SK-N-SH (cell line): Measurements from ENCODE around the gene APEH. TPM values are rescaled to one million over a fixed set of nuclear protein-coding genes. Genes with fewer than 3 reads are reported as not detected.

Experiments
- CTCF ChIA-PET: fragments of 300-600, 350-600 bp; formaldehyde crosslinking; extraction: SDS; loops from one replicate; lab custom pipeline; 2021; lab: Yijun Ruan, JAX
- POLR2A ChIA-PET: fragments of 350-600 bp; sonication (Branson Sonifier 250); formaldehyde crosslinking; extraction: SDS; loops from one replicate; lab custom pipeline; 2020; ENCODE audit warnings: antibody characterized with exemption, inconsistent platforms; lab: Yijun Ruan, JAX
- DNase-seq: peaks from one replicate; pipeline ENCODE4 v3.0.0; 2012
- H2AFZ ChIP-seq: fragments of 200-600 bp; sonication (generic); 2 replicates; pipeline ENCODE4 v1.8.1; 2016; ENCODE audit warnings: antibody characterized with exemption, mild to moderate bottlenecking, low read depth
- H3F3A ChIP-seq: fragments of 200-600 bp; sonication (generic); replicated peaks from 2 replicates; pipeline ENCODE3; 2016; ENCODE audit warnings: antibody characterized with exemption, mild to moderate bottlenecking; ENCODE audit not compliant: insufficient read depth
- H3K27ac ChIP-seq, 2 experiments: fragments of 200-500 bp in 1 of 2; fragments of 200-600 bp in 1 of 2; sonication (Bioruptor generic) in 1 of 2; sonication (generic), shearing (Covaris generic) in 1 of 2; 2 replicates each; pipeline versions ENCODE4 v1.5.1 to v1.6.1; 2014 to 2016; ENCODE audit warnings: low read depth in 2 of 2, inconsistent platforms in 1 of 2, low read length in 1 of 2, mild to moderate bottlenecking in 1 of 2, mixed read lengths in 1 of 2
- H3K27me3 ChIP-seq: fragments of 200-600 bp; sonication (generic), shearing (Covaris generic); 2 replicates; pipeline ENCODE4 v1.6.1; 2016; ENCODE audit warnings: mixed run types; ENCODE audit not compliant: insufficient read depth
- H3K36me3 ChIP-seq, 2 experiments: fragments of 200-500 bp in 1 of 2; fragments of 200-600 bp in 1 of 2; sonication (Bioruptor generic) in 1 of 2; sonication (generic) in 1 of 2; replicated peaks in 1 of 2; 2 replicates each; pipeline versions ENCODE3 to v1.5.1; 2014 to 2016; ENCODE audit warnings: low read length in 1 of 2, mild to moderate bottlenecking in 1 of 2; ENCODE audit not compliant: insufficient read depth in 2 of 2, control insufficient read depth in 1 of 2
- H3K4me1 ChIP-seq, 2 experiments: fragments of 200-500 bp in 1 of 2; fragments of 200-600 bp in 1 of 2; sonication (Bioruptor generic) in 1 of 2; sonication (generic), shearing (Covaris generic) in 1 of 2; 2 replicates each; pipeline versions ENCODE4 v1.5.1 to v1.6.1; 2014 to 2016; ENCODE audit warnings: low read depth in 1 of 2, low read length in 1 of 2, mixed run types in 1 of 2; ENCODE audit not compliant: insufficient read depth in 2 of 2, control insufficient read depth in 1 of 2
- H3K4me2 ChIP-seq: fragments of 200-600 bp; sonication (generic), shearing (Covaris generic); 2 replicates; pipeline ENCODE4 v1.6.1; 2017; ENCODE audit warnings: mixed run types
- H3K4me3 ChIP-seq, 2 experiments: fragments of 200-500 bp in 1 of 2; fragments of 200-600 bp in 1 of 2; sonication (Bioruptor generic) in 1 of 2; sonication (generic), shearing (Covaris generic) in 1 of 2; 2 replicates each; pipeline versions ENCODE4 v1.5.1 to v1.8.1; 2014 to 2016; ENCODE audit warnings: low read depth in 2 of 2, inconsistent platforms in 1 of 2, low read length in 1 of 2, mild to moderate bottlenecking in 1 of 2, mixed read lengths in 1 of 2, moderate library complexity in 1 of 2
- H3K79me2 ChIP-seq: fragments of 200-600 bp; sonication (generic); 2 replicates; pipeline ENCODE4 v1.8.1; 2017; ENCODE audit warnings: mild to moderate bottlenecking; ENCODE audit not compliant: insufficient read depth
- H3K9ac ChIP-seq: fragments of 200-600 bp; sonication (generic); 2 replicates; pipeline ENCODE4 v1.6.1; 2017; ENCODE audit warnings: mixed run types
- H3K9me2 ChIP-seq: fragments of 200-600 bp; sonication (generic); 2 replicates; pipeline ENCODE4 v1.6.1; 2017; ENCODE audit warnings: mixed run types
- H3K9me3 ChIP-seq: fragments of 200-600 bp; sonication (generic); 2 replicates; pipeline ENCODE4 v1.6.1; 2017; ENCODE audit warnings: mixed run types, mild to moderate bottlenecking, moderate library complexity
- H4K20me1 ChIP-seq: fragments of 200-600 bp; sonication (generic); 2 replicates; pipeline ENCODE4 v1.6.1; 2017; ENCODE audit warnings: mild to moderate bottlenecking, mixed run types; ENCODE audit not compliant: insufficient read depth
- ELF1 ChIP-seq: IDR thresholded peaks from 2 replicates; pipeline ENCODE4 v1.4.0; 2012
- FOXJ3 ChIP-seq: sonication (generic); formaldehyde crosslinking; IDR thresholded peaks from 2 replicates; pipeline ENCODE4 v1.5.1; 2020; ENCODE audit warnings: mild to moderate bottlenecking, missing genetic modification reagents
- FOXM1 ChIP-seq: IDR thresholded peaks from 2 replicates; pipeline ENCODE4 v1.4.0; 2012; ENCODE audit warnings: low read depth, mild to moderate bottlenecking
- GABPA ChIP-seq: IDR thresholded peaks from 2 replicates; pipeline ENCODE4 v1.4.0; 2012; ENCODE audit warnings: low read depth, mild to moderate bottlenecking
- JUND ChIP-seq: IDR thresholded peaks from 2 replicates; pipeline ENCODE4 v1.4.0; 2012
- NFIC ChIP-seq: IDR thresholded peaks from 2 replicates; pipeline ENCODE4 v1.4.0; 2012; ENCODE audit warnings: borderline replicate concordance
- NRF1 ChIP-seq: IDR thresholded peaks from 2 replicates; pipeline ENCODE4 v1.6.1; 2012; ENCODE audit warnings: low read depth, mild to moderate bottlenecking, low read length
- RAD21 ChIP-seq: IDR thresholded peaks from 2 replicates; pipeline ENCODE4 v1.6.1; 2012; ENCODE audit warnings: mild to moderate bottlenecking, low read length
- REST ChIP-seq: IDR thresholded peaks from 2 replicates; pipeline ENCODE4 v1.6.1; 2012; ENCODE audit warnings: mild to moderate bottlenecking, low read depth, low read length, moderate library complexity
- TAF1 ChIP-seq: IDR thresholded peaks from 2 replicates; pipeline ENCODE4 v1.6.1; 2012; ENCODE audit warnings: low read depth, mild to moderate bottlenecking, low read length, moderate library complexity, borderline replicate concordance
- YY1 ChIP-seq: IDR thresholded peaks from 2 replicates; pipeline ENCODE4 v1.4.0; 2012; ENCODE audit warnings: low read depth, mild to moderate bottlenecking
- WGBS: methylation state at CpG from one replicate; pipeline ENCODE4 v1.1.6; 2017; ENCODE audit warnings: low lambda C conversion rate; 5-methylcytosine and 5-hydroxymethylcytosine counted together
- polyA plus RNA-seq, 3 experiments: library from polyadenylated mRNA; depleted of rRNA; stranded (reverse); fragments of >200 nt; gene quantifications; 2 replicates each; pipeline ENCODE4 v1.2.3, GENCODE V29; 2012
- TF ChIP-seq, protein P1 (sequence below): fragments of 150-350 bp; IDR thresholded peaks from 2 replicates; pipeline ENCODE4 v1.6.1; 2017; ENCODE audit warnings: antibody characterized with exemption, low read length, low read depth, borderline replicate concordance
- TF ChIP-seq, protein P2 (sequence below): fragments of 150-350 bp; IDR thresholded peaks from 2 replicates; pipeline ENCODE4 v1.6.1; 2016; ENCODE audit warnings: mild to moderate bottlenecking, low read depth, low read length
- TF ChIP-seq, protein P3 (sequence below): IDR thresholded peaks from 2 replicates; pipeline ENCODE4 v1.4.0; 2012; ENCODE audit warnings: low read depth, borderline replicate concordance

The APEH gene
- polyA plus RNA-seq, 1 of the 3 experiments (the other 2 are of a cell fraction): 112 TPM

DNA sequence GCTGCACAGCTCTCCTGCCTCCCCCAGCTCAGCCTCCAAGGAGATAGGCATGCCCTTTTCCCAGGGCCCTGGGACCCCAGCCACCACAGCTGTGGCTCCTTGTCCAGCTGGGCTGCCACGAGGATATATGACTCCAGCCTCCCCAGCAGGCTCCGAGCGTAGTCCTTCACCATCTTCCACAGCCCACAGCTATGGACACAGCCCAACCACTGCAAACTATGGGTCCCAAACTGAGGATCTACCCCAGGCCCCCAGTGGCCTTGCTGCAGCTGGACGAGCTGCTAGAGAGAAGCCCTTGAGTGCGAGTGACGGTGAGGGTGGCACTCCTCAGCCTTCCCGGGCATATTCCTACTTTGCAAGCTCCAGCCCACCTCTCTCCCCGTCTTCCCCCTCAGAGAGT, 20.5 kb upstream of the APEH start:
- Histone ChIP-seq H3K4me1 (peaks cover 0 to 2% of the 10 kb centered on the region in 2 experiments; a peak in 1 of 4 replicates), H3K36me3 (no peaks in the 10 kb centered on the region), H3F3A (no peaks in the 10 kb centered on the region), H2AFZ (no peak overlapping the region), H3K4me3 (no peak overlapping the region), H3K27me3 (no peaks in the 10 kb centered on the region), H4K20me1 (no peaks in the 10 kb centered on the region), H3K9me2 (no peaks in the 10 kb centered on the region), H3K9me3 (no peaks in the 10 kb centered on the region), H3K79me2 (no peaks in the 10 kb centered on the region), H3K9ac (no peak overlapping the region), H3K27ac (no peak overlapping the region), H3K4me2 (no peak overlapping the region)
- DNase-seq: no peak
- TF ChIP-seq, protein P1, sequence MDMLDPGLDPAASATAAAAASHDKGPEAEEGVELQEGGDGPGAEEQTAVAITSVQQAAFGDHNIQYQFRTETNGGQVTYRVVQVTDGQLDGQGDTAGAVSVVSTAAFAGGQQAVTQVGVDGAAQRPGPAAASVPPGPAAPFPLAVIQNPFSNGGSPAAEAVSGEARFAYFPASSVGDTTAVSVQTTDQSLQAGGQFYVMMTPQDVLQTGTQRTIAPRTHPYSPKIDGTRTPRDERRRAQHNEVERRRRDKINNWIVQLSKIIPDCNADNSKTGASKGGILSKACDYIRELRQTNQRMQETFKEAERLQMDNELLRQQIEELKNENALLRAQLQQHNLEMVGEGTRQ: no peak
- TF ChIP-seq, protein P2, sequence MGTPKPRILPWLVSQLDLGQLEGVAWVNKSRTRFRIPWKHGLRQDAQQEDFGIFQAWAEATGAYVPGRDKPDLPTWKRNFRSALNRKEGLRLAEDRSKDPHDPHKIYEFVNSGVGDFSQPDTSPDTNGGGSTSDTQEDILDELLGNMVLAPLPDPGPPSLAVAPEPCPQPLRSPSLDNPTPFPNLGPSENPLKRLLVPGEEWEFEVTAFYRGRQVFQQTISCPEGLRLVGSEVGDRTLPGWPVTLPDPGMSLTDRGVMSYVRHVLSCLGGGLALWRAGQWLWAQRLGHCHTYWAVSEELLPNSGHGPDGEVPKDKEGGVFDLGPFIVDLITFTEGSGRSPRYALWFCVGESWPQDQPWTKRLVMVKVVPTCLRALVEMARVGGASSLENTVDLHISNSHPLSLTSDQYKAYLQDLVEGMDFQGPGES: no peak
- TF ChIP-seq, protein P3, sequence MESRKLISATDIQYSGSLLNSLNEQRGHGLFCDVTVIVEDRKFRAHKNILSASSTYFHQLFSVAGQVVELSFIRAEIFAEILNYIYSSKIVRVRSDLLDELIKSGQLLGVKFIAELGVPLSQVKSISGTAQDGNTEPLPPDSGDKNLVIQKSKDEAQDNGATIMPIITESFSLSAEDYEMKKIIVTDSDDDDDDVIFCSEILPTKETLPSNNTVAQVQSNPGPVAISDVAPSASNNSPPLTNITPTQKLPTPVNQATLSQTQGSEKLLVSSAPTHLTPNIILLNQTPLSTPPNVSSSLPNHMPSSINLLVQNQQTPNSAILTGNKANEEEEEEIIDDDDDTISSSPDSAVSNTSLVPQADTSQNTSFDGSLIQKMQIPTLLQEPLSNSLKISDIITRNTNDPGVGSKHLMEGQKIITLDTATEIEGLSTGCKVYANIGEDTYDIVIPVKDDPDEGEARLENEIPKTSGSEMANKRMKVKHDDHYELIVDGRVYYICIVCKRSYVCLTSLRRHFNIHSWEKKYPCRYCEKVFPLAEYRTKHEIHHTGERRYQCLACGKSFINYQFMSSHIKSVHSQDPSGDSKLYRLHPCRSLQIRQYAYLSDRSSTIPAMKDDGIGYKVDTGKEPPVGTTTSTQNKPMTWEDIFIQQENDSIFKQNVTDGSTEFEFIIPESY: no peak
- 84% methylated on average over 6 of the region's 8 CpGs for WGBS
- ChIA-PET POLR2A (no interaction called here), CTCF (interaction anchor here (0.9 to 1.7 kb wide), 2 partner anchors 18 to 114 kb away, joined by 3 to 7 read pairs; no protein-coding TSS in a partner anchor)

DNA sequence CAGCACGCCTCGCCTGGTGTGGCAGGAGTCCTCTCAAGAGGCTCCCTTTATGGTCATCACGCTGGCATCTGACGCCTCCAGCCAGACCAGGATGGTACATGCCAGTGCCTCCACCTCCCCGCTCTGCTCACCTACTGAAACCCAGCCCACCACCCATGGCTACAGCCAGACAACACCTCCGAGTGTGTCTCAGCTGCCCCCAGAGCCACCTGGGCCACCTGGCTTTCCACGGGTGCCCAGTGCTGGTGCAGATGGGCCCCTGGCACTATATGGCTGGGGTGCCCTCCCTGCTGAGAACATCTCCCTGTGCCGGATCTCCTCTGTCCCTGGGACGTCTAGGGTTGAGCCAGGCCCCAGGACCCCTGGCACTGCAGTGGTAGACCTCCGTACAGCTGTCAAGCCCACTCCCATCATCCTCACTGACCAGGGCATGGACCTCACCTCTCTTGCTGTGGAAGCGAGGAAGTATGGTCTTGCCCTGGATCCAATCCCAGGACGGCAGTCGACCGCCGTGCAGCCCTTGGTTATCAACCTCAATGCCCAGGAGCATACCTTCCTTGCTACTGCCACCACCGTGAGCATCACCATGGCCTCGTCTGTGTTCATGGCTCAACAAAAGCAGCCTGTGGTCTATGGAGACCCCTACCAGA, 19.9 kb upstream of the APEH start:
- POLR2A ChIA-PET: no interaction called here
- CTCF ChIA-PET: interaction anchor here (1.7 to 2.2 kb wide), 1 partner anchor 115 kb away, joined by 7 to 10 read pairs; no protein-coding TSS in a partner anchor
- TF ChIP-seq, protein P3: no peak
- TF ChIP-seq FOXJ3 (CRISPR knock-in tag) (no peak), FOXM1 (no peak), NFIC (no peak), NRF1 (no peak), RAD21 (no peak), REST (no peak), ELF1 (no peak), GABPA (no peak), JUND (no peak), YY1 (no peak), TAF1 (no peak)
- TF ChIP-seq, protein P1: no peak

More for the DNA sequence above, 19.9 kb upstream of the APEH start:
- Histone ChIP-seq H4K20me1 (no peaks in the 10 kb centered on the region), H3K9ac (no peak overlapping the region), H3F3A (no peaks in the 10 kb centered on the region), H3K79me2 (no peaks in the 10 kb centered on the region), H3K4me2 (no peak overlapping the region), H3K27me3 (no peaks in the 10 kb centered on the region), H3K27ac (no peak overlapping the region), H3K4me3 (no peak overlapping the region), H3K4me1 (no peaks in the 10 kb centered on the region), H3K9me2 (no peaks in the 10 kb centered on the region), H3K9me3 (no peaks in the 10 kb centered on the region), H2AFZ (no peak overlapping the region), H3K36me3 (no peaks in the 10 kb centered on the region)
- DNase-seq: no peak
- WGBS: 66% methylated on average over 10 of the region's 17 CpGs
